ENCODE results near the gene HPF1. TPM values are rescaled to one million over a fixed set of nuclear protein-coding genes. Genes with fewer than 3 reads are reported as not detected.

The HPF1 gene
- total RNA-seq, 1 donor from 2014 or later = 21.2 TPM

DNA sequence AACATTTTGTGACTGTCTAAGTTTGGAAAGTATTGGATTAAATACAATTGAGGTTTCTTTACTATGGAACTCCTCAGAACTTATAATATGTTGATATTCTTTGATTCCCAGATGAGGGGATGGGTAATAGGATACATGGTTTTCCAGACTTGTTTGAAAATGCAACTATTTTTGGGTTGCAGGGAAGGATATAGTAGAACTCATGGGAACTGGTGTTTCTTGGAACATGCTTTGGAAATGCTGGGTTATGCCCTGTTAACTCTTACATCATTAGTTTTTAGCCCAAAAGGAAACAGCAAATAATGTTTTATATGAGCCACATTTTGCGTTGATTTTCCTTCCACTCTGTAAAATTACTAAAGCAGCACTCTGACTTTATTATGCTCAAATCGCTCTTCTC is 41.9 kb downstream of the HPF1 start:
- Histone ChIP-seq H3K27ac (no peak overlapping the region), H3K36me3 (peaks cover 68% of the 10 kb centered on the region), H3K4me3 (no peak overlapping the region), H3K27me3 (ENCODE audit: low read depth) (no peaks in the 10 kb centered on the region), H3K9me3 (no peaks in the 10 kb centered on the region), H3K4me1 (no peaks in the 10 kb centered on the region)
- ATAC-seq = no peak
- TF ChIP-seq, protein P1, sequence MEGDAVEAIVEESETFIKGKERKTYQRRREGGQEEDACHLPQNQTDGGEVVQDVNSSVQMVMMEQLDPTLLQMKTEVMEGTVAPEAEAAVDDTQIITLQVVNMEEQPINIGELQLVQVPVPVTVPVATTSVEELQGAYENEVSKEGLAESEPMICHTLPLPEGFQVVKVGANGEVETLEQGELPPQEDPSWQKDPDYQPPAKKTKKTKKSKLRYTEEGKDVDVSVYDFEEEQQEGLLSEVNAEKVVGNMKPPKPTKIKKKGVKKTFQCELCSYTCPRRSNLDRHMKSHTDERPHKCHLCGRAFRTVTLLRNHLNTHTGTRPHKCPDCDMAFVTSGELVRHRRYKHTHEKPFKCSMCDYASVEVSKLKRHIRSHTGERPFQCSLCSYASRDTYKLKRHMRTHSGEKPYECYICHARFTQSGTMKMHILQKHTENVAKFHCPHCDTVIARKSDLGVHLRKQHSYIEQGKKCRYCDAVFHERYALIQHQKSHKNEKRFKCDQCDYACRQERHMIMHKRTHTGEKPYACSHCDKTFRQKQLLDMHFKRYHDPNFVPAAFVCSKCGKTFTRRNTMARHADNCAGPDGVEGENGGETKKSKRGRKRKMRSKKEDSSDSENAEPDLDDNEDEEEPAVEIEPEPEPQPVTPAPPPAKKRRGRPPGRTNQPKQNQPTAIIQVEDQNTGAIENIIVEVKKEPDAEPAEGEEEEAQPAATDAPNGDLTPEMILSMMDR (IDR thresholded peaks at IDR 0.05) = no peak
- intact Hi-C loops (cut with DNase I) = no loop called here
- no peak for DNase-seq

DNA sequence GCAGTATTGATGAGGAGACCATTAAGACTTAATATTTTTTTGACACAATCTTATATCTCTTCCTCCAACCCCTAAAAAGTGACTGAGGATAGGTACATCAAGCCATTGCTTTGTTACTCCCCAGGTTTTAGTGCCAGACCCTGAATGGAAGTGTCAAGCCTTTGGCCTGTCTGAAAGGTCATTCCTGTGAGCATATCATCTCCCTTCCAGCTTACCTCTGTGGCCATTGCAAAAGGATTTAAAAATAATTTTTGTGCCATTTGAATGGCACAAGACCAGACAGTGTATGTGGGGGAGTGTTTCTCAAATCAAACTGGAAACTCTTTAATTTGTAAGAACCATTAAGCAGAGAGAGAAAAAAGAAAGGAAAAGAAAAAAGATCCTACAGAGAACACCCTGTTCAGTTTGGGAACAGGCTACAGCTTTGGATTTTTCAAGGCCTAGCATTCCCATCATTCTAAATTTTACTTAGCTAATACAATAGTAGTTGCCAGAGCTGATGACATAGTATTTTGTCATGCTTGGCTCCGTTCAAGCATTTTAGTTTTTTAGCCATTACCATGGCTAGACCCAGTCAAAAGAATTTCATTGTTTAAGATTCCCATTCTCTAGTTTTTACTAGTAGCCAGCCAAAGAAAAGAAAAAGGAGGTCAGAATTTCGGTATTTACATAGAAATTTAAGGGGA is 49.6 kb downstream of the HPF1 start:
- ATAC-seq (no peak), DNase-seq (no peak)
- Histone ChIP-seq H3K27me3 (ENCODE audit: low read depth) (no peaks in the 10 kb centered on the region), H3K9me3 (no peaks in the 10 kb centered on the region), H3K36me3 (peaks cover 37% of the 10 kb centered on the region), H3K4me3 (no peak overlapping the region), H3K27ac (no peak overlapping the region), H3K4me1 (no peaks in the 10 kb centered on the region)
- TF ChIP-seq, protein P1 (IDR thresholded peaks at IDR 0.05) = no peak
- intact Hi-C loops (cut with DNase I) = no loop called here

DNA sequence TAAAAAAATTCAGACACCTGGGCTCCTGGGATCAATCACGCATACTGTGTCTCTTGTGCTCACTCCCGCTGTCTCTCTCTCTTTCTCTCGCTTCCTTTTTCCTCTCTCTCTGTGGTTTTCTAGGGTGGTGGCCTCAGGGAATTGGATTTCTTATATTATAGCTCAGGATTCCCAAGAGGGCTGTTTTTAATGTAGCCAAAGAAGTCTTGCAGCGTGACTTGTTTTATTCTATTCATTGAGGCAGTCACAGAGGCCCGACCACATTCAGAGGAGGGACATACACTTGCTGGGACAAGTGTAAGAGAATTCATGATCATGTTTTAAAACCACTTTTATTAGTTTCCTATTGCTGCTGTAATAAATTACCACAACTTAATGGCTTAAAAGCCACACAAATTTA is 59.4 kb downstream of the HPF1 start:
- Histone ChIP-seq H3K36me3 (peaks cover 34% of the 10 kb centered on the region), H3K4me1 (no peaks in the 10 kb centered on the region), H3K4me3 (no peak overlapping the region), H3K9me3 (no peaks in the 10 kb centered on the region), H3K27me3 (ENCODE audit: low read depth) (no peaks in the 10 kb centered on the region), H3K27ac (no peak overlapping the region)
- DNase-seq (no peak), ATAC-seq (no peak)
- intact Hi-C loops (cut with DNase I) = no loop called here
- TF ChIP-seq, protein P1 (IDR thresholded peaks at IDR 0.05) = no peak

DNA sequence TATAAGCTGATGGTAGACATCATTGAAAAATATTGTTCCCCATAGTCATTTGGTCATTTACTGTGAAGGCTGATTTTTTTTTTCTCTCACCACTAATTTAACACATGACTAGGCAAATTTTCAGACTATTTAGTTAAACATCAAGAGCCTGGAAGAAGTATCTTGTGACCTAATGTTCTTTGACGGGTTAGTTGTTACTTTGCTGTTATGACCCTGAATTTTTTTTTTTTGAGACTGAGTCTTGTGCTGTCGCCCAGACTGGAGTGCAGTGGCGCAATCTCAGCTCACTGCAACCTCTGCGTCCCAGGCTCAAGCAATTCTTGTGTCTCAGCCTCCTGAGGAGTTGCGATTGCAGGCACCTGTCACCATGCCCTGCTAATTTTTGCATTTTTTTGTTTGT is 67.0 kb downstream of the HPF1 start:
- H3K4me1 ChIP-seq = no peaks in the 10 kb centered on the region
- peaks cover 41% of the 10 kb centered on the region for H3K36me3 ChIP-seq
- no peak overlapping the region for H3K27ac ChIP-seq
- ATAC-seq (no peak), DNase-seq (no peak)
- H3K9me3 ChIP-seq = no peaks in the 10 kb centered on the region
- intact Hi-C loops (cut with DNase I) = no loop called here
- no peaks in the 10 kb centered on the region for H3K27me3 ChIP-seq (ENCODE audit: low read depth)
- H3K4me3 ChIP-seq = no peak overlapping the region
- TF ChIP-seq, protein P1 (IDR thresholded peaks at IDR 0.05) = no peak

DNA sequence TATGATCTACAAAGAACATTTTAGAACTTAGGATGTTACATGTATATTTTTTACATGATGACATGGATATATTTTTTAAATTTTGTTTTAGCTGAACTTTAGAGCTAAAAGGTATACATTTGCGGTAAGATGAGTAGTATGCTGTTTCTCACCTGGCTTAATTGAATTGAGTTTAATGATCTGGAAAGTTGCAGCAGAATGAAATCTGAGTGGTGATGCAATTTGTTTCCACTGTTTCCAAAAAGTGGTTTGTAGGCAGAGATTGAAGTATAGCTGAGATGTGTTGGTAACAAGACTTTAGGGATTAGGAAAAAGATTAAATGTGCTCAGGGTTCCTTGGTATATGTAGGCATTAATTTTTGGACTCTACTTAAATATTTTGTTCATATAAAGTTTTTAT is 68.1 kb downstream of the HPF1 start:
- H3K4me1 ChIP-seq = no peaks in the 10 kb centered on the region
- TF ChIP-seq, protein P1 (IDR thresholded peaks at IDR 0.05) = no peak
- no peak overlapping the region for H3K4me3 ChIP-seq
- H3K36me3 ChIP-seq = peaks cover 41% of the 10 kb centered on the region
- ATAC-seq = no peak
- H3K27me3 ChIP-seq (ENCODE audit: low read depth) = no peaks in the 10 kb centered on the region
- H3K9me3 ChIP-seq = no peaks in the 10 kb centered on the region
- H3K27ac ChIP-seq = no peak overlapping the region
- DNase-seq = no peak
- intact Hi-C loops (cut with DNase I) = no loop called here

All from lower lobe of right lung (tissue), 2 donors.